GM12875 (cell line): Measurements from ENCODE around the gene TEKT5.

ENCODE experiments used
- H3K4me3 ChIP-seq: one replicate; pipeline ENCODE4 v1.5.1; 2011; ENCODE audit warnings: low read depth, low read length, control low read depth
- TF ChIP-seq, protein P1 (sequence below): IDR thresholded peaks from 2 replicates; pipeline ENCODE4 v1.5.1; 2011; ENCODE audit warnings: low read depth, mild to moderate bottlenecking, control low read depth, inconsistent platforms, low read length, moderate library complexity, borderline replicate concordance; ENCODE audit not compliant: insufficient read depth

The TEKT5 gene

DNA sequence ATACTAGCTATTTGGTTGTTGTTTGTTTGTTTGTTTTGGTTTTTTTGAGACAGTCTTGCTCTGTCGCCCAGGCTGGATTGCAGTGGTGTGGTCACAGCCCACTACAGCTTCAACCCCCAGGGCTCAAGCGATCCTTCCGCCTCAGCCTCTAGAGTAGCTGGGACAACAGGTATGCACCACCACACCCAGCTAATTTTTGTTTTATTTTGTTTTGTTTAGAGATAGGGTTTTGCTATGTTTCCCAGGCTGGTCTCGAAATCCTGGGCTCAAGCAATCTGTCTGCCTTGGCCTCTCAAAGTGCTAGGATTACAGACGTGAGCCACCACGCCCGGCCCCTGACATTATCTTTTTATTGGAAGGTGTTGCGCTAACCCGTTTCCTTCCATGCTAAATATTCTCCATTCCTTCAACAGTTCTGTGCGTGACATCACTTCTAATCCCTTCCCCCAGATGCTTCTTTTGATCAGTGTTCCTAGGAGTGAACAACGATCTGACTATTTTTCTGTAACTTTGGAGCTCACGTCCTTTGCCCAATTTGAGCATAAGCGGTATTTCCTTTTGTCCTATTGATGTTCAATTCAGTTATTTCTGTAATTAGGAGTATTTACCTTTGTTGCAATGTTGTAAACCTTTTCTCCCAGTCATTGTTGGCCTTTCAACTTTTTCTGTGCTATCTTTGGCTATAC lies 84.1 kb downstream of the TEKT5 start:
- no peak overlapping the region for H3K4me3 ChIP-seq
- TF ChIP-seq, protein P1, sequence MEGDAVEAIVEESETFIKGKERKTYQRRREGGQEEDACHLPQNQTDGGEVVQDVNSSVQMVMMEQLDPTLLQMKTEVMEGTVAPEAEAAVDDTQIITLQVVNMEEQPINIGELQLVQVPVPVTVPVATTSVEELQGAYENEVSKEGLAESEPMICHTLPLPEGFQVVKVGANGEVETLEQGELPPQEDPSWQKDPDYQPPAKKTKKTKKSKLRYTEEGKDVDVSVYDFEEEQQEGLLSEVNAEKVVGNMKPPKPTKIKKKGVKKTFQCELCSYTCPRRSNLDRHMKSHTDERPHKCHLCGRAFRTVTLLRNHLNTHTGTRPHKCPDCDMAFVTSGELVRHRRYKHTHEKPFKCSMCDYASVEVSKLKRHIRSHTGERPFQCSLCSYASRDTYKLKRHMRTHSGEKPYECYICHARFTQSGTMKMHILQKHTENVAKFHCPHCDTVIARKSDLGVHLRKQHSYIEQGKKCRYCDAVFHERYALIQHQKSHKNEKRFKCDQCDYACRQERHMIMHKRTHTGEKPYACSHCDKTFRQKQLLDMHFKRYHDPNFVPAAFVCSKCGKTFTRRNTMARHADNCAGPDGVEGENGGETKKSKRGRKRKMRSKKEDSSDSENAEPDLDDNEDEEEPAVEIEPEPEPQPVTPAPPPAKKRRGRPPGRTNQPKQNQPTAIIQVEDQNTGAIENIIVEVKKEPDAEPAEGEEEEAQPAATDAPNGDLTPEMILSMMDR, result no peak

- H3K4me3 ChIP-seq, result no peak overlapping the region
- TF ChIP-seq, protein P1, result no peak
These were observed 85.3 kb downstream of the TEKT5 start for GRCh38 chr16:10609402-10609774.

GRCh38 chr16:10608687-10609401 lies 85.9 kb downstream of the TEKT5 start:
- no peak overlapping the region for H3K4me3 ChIP-seq
- TF ChIP-seq, protein P1, result no peak

DNA sequence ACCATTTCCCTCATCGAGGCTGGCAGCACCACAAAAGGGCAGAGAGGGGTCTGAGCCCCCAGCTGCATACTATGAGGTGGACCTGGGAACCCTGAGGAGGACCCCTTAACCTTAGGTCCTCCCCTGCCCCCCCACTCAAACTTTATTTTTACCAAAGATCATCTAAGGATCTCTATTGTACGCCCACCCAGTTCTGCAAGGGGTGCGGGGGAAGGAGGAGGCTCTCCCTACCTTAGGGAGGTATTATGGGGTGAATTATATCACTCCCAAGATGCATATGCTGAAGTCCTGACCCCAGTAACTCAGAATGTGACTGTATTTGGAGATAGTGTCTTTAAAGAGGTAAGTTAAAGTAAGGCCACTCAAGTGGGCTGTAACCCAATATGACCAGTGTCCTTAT lies 87.6 kb downstream of the TEKT5 start:
- TF ChIP-seq, protein P1, result no peak
- H3K4me3 ChIP-seq, result no peak overlapping the region

DNA sequence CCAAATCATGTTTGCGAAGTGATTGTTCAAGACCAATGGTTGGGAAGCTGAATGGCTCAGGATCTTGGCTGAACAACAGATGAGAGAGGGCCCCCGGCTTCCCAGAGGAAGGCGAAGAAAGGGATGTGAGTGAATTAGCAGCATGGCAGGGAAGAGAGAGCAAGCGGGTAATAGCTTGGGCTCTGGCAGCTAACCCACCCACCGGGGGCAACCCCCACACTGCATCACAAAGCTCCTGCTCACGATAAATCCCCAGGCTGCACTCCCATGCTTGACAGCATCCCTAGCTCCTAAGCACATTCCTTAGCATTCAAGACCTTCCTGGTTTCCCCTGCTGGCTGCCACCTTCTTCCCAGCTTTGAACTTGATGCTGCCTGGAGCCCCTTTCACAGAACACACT lies 88.1 kb downstream of the TEKT5 start:
- TF ChIP-seq, protein P1, result no peak
- no peak overlapping the region for H3K4me3 ChIP-seq

DNA sequence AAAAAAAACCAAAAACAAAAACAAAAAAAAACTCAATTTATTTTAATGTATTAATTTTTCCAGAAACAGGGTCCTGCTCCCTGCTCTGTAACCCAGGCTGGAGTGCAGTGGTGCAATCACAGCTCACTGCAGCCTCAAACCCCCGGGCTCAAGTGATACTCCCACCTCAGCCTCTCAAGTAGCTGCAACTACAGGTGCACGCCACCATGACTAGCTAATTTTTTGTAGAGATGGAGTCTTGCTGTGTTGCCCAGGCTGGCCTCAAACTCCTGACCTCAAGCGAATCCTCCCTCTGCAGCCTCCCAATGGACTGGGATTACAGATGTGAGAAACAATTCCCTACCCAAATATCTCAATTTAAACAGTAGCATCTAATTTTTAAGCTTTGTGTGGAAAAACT lies 89.1 kb downstream of the TEKT5 start:
- H3K4me3 ChIP-seq, result no peak overlapping the region
- TF ChIP-seq, protein P1, result no peak
